Measurements from ENCODE around the gene TUBA1A.
"Not testable (repeated sequence)": the region's sequence is repeated elsewhere in the genome, so short reads cannot be mapped to it uniquely, and the experiment has no call there.

Gene TUBA1A

DNA sequence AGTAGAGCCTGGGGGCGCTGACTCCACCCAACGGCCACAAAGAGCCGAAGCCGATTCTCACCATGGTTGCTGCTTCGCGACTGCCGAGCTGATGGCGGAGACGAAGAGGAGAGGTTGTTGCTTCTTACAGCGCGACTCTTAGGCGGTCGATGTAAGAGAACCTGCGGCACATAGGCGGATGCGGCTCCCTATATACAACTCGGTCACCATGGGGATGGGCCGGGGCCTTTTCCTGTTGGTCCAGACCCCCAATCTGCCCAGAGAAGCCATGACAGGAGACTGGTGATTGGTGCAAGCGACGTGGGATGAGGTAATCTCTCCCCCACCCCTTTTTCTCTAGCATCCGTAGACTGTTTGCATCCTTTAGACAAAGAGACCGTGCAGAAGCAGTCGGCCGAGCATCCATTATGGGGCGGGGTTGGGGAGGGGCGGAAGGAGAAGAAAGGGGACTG is at the start of gene TUBA1A:
Gene TUBA1A (minus strand): TSS at position 165 of the 452 bp plus-strand sequence. CDS start 101 bp downstream, at position 64.
- DNase-seq = peak; percentile 29 to 99 (median 92)

DNA sequence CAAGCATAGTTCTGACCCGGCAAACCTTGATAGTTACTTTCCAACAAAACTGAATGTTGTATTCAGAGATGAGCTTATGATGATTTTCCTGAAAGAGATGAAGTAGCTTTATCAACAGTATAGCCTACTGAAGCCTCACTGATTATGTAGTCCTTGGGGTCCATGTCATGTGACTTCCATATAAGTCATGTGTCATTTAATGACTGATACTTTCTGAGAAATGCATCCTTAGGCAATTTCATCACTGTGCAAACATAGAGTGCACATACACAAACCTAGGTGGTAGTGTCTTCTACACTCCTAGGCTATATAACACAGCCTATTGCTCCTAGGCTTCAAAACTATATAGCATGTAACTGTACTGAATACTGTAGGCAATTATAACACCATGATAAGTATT is 47.5 kb upstream of the TUBA1A start:
- no peak for DNase-seq

DNA sequence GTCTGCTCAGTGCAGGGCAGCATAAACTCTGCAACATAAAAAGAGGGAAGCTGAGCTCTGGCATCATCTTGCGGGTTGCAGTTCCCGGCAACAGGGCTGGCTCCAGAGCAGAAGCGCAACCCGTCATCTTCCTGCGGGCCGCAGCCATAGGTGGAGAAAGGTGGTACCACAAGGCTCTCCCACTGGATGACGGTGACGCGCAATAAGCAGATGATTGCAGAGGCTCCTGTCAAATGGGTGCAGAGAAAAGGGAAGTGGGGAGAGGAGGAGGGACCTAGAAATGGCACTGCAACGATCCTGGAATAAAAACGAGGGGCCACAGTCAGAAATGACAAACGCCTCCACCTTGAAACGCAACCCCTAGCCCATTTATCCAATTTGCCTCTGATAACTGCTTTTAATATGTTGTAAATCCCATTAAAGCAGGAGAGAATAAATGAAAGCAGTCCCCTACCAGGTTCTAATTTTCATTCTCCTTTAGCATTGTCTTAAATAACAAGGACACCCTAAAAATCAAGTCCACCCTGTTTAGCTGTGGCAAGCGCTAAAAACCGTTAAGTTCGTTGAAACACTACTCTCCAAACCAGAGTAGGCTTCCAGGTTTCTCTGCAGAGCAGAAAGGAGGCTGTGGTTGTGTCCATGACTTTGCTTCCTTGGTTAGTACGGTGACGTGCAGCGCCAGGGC is 45.1 kb upstream of the TUBA1A start:
- peak in 11 of 14 donors; percentile 53 to 89 (median 70) for DNase-seq

DNA sequence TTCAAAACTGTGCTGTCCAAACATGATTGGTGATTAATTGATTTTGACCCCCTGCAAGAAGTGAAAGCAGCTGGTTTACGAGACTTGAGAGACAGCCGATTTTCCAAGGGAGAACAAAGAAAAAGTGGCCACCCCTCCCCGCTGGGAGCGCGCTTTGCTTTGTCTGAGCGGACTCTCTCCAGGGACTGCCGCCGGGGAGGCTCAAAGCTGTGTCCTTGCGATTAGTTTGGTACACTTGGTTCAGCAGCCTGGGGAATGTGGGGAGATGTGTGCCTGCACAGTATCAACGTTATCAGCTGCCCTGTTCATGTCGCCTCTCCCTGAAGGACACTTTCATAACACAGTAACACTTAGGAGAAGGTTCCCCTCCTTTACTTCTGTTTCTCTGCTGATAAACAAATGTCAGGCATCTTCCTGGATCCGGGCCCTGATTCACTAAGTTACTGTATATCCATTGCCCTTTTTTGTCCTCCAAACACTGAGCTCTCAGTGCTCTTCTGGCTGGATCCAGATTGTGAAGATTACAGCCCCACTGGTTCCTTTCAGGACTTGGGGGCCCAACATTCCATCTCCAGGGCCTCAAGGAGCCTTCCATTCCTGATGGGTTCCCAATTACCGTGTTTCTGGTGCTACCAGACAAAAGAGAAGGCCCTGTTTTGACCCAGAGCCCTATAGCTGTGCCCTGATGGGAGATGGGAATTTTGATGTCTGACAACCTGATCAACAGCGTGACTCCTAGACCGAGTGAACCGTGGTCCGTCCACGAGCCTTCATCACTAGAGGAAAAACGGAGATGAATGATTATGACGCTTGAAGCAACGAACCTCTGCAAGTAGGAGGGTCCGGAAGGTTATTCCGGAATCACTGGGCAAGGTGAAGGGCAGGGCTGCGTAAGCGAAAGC is 44.3 kb upstream of the TUBA1A start:
- DNase-seq = peak in 12 of 14 donors; percentile 54 to 81 (median 70)

DNA sequence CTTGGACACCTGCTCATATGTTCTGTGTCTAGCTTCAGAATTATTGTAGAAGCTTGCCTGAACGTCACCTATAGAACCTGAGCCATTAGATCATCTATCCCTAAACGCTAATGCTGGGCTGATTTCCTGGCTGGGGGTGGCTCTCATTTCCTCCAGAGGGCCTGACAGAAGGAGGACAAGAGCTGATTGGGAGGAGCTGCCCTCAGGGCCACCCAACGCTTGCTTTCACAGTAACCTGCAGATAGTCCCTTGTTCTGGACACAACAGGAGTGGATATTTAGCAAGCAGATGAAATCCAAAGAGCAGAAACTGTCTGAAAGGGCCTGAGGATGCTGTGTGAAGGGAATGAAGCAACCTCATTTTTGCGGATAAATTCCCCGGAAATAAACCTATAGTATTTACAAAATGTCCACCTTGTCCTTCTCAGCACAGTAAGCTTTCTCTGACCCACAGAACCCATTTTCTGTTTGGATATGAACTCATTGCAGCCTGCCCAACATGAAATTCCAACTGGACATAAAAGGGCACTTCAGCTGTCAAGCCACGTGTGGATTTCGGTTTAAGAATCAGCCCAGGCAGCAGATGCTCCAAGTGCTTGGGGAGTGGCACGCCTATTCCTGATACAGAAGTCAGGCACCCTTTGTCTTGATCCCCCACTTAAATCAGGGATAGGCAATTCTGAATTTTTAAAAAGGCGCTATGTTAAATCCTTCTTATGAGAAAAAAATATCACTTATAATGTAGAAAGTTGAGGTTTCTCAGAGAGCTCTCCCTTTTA is 43.2 kb upstream of the TUBA1A start:
- DNase-seq = peak in 2 of 14 donors; percentile 23 to 70

DNA sequence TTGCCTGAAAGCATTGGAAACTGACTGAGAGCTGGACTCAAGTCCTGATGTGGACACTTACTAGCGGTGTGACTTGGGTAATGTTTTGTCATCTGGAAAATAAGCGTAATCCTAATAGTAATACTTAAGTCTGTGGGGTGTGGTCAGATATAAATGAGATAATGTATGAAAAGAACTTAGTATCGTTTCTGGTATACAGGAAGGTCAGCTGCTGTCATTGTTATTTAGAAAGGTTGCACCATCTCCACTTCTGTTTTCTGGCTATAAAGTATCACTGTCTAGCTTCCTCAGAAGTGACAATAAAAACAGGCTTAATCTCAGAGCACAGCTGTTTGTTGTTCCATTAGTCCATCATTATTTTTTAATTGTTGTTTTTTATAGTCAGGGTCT is 41.9 kb upstream of the TUBA1A start:
- DNase-seq = no peak

DNA sequence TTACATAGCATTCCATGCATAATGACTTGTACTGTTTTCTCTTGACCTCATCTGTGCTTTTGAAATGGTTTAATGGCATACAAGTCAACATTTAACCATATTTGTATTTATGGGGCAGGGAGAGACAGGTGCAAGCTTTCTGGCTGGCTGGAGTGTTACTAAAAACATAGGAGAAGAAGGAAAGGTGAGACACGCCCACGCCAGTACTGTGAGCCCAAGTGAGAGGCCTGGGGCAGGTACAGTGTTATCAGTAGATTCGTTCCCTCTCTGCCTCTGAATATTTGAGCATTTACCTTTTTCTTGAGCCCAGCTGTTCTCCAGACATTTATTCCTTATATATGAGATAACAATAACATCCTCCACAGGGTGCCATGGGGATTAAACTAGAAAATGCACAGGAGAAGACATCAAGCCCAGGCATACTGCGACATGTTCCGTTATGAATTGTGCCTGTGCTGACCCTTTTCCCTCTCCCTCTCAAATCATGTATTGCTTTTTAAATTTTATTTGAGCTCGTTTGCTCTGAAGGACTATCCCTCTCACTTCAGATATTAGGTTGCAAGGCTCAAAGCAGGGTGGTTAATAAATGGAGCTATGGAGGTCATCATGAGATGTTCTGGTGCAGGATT is 41.4 kb upstream of the TUBA1A start:
- peak in 1 of 14 donors; percentile 50 for DNase-seq

DNA sequence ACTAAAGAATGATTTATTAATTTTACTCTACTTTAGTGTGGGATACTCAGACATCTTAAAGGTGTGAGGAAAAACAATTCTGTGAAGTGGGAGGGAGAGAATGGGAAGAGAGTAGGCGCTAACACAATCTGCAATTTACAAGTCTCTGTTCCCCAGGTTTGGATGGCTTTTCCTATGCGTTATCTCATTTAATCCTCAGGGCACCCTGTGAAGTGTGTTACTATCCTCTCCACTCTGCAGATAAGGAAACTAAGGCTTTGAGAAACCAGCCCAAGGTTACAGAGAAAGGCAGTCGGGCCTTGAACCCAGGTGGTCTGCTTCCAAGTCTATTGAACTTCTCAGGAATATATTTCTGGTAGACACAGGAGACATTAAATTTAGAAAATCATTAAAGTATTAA is 39.8 kb upstream of the TUBA1A start:
- peak in 1 of 14 donors; percentile 33 for DNase-seq

DNA sequence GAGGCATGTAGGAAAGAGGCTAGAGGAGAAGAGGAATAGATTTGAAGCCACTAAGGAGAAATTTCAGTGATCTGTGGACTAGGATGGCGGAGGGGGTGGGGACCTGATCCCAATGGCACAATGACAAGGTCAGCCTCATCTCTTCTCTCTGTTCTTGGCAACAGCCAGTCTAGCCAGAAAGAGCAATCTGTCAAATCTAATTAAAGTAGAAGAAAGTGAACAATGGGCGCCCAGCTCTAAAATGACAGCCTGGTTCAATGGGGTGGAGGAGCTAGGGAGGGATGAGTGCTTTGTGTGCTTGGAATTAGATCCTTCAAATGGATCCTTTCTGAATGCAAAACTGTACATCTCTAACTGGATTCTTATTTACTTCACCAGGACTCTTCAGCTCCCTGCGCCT is 38.8 kb upstream of the TUBA1A start:
- peak in 3 of 14 donors; percentile 12 to 89 (median 24) for DNase-seq

DNA sequence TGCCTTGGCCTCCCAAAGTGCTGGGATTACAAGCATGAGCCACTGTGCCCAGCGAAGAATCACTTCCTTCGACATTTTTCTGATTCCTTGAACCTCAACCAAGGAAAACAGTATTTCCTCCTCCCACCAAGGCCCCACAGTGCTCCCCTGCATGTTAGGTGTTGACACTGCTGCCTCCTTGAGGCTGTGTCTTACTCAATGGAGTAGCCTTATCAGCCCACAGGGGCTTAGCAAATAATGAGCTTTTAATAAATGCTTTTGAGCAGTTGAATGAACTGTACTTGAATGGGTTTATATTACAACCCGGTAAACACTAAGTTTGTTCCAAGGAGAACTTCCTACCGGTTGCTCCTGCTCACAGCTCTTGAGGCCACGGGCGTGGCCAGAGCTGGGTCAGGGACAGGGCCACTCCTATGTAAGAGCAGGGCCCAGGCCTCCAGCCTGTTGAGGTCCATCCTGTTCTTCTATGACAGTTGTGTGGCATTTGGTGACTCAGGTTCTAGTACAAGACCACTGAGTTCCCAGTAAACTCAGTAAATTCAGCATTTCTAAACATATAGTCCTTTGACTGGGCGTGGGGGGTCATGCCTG is 36.8 kb upstream of the TUBA1A start:
- DNase-seq = no peak

DNA sequence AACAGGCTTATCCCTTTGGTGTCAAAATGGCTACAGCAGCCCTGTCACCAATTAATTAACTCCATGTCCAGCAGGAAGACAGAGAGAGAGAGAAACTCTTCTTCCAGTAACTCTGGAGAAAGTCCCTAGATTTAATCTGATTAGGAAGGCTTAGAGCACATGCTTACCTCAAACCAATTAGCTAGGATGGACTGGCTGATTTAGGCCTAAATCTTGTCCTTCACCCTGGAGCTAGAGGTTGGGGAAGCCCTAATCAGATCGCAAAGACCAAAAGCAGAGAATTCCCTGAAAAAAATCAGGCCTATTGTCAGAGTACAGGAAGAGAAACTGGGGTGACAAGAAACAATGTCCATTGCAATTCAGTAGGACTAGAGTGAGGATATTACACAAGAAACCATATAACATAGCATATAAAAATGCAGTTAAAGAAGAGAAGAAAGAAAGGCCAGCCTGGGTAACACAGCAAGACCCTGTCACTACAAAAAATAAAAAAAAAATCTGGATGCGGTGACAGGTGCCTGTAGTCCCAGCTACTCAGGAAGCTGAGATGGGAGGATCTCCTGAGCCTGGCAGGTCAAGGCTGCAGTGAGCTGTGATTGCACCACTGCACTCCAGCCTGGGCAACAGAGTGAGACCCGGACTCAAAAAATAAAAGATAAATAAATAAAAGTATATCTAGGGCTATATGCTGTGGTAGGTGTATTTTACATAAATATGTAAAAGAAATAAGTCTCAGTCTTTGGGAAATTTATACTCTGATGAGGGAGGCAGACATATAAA is 34.9 kb upstream of the TUBA1A start:
- DNase-seq = no peak

DNA sequence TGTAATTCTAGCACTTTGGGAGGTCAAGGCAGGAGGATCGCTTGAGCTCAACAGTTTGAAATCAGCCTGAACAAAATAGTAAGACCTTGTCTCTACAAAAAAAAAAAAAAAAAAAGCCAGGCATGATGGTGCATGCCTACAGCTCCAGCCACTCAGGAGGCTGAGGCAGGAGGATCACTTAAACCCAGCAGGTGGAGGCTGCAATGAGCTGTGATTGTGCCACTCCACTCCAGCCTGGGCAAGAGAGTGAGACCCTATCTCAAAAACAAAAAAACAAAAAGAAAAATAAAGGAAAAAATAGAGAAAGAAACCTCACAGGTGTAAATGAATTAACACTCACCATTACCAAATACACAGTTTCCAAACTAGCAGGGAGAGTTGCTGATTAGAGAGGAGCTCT is 34.2 kb upstream of the TUBA1A start:
- no peak for DNase-seq

DNA sequence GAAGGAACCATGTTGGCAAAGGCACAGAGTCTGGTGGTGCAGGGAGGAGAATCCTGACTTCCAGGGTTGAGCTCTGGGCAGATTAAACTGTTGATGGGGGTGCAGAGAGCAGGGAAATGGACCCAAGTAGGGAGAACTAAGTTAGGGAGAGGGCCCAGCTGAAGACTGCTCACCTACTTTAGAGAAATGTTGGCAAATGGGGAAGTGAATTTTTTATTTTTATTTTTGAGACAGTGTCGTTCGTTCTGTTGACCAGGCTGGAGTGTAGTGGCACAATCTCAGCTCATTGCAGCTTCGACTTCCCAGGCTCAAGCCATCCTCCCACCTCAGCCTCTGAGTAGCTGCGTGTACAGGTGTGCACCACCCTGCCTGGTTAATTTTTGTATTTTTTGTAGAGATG is 32.1 kb upstream of the TUBA1A start:
- DNase-seq = no peak

DNA sequence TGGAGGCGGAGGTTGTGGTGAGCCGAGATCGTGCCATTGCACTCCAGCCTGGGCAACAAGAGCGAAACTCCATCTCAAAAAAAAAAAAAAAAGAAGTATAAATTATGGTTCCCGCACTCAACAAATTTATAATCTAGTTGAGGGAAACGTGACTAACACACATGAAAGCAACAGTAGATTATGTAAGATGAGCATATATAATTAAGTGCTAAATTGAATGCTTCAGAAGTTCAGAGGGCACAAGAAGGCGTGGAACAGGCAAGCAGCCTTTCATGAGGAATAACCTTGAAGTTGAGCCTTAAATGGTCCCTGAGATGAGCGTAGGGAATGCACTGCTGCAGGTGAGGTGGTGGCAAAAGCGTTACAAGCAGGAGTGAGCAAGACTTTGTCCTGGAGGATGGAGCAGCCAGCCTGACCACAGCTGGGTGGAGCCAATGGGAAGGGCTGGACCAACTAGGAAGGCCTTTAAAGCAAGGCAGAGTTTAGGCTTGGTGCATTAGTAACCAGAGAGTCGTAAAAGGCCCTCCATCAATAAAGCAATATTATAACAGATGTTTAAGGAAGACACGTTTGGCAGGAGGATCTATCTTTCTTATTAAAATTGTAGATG is 30.6 kb upstream of the TUBA1A start:
- no peak for DNase-seq

DNA sequence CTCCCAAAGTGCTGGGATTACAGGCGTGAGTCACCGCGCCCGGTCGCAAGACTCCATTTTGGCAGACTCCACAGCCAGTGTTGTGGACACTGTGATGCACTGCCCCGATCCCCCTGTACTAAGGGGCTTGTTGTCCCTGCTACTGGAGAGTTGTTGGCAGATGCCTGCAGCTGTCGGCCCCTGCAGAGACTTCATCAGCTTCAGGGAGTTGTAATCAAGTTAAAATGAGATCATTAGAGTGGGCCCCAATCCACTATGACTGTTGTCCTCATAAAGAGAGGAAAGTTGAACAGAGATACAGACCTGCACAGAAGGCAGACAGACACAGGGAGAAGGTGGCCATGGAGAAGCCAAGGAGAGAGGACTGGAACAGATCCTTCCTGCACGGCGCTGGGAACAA is 23.7 kb upstream of the TUBA1A start:
- no peak for DNase-seq

DNA sequence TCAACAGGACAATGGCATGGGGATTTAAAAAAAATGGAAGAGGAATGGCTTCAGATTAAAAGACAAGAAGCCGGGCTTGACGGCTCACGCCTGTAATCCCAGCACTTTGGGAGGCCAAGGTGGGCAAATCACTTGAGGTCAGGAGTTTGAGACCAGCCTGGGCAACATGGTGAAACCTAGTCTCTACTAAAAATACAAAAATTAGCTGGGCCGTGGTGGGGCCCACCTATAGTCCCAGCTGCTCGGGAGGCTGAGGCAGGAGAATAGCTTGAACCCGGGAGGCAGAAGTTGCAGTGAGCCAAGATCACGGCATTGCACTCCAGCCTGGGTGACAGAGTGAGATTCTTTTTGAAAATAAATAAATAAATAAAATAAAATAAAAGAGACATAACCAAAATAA is 21.8 kb upstream of the TUBA1A start:
- not testable (repeated sequence) for DNase-seq

DNA sequence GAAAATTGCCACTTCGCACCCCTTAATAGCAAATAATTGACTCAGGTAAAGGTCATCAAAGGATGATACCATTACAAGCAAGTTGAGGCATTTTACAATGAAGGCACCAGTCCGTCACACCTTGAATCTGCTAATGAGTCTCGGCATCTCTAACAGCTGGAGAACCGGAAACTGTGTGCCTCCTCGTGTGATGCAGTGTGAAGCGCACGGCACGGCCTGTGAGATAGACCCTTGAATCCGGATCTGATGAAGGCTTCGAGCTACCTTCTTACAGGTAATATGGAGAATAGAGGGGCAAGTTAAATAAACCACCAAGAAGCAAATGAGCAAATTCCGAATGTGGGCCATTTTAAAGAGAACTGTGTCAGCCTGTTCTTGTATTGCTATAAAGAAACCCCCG is 19.8 kb upstream of the TUBA1A start:
- DNase-seq = no peak

DNA sequence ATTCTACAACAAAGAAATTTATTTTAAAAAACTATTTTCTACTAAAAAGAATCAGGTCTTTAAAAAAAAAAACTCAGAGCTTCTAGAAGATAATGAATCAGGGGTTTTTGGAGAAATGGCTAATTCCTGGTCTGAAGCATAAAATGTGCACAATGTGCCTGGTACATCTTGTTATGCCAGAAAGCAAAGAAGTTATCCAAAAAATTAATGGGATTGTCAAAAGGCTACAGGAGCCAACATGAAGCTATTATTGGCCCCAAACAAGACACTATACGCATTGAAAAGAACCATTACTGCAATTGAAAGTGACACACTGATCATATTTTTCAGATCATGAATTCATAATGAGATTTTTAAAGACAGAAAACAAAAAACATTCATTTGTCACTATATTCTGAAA is 19.3 kb upstream of the TUBA1A start:
- DNase-seq = peak in 1 of 14 donors; percentile 81

DNA sequence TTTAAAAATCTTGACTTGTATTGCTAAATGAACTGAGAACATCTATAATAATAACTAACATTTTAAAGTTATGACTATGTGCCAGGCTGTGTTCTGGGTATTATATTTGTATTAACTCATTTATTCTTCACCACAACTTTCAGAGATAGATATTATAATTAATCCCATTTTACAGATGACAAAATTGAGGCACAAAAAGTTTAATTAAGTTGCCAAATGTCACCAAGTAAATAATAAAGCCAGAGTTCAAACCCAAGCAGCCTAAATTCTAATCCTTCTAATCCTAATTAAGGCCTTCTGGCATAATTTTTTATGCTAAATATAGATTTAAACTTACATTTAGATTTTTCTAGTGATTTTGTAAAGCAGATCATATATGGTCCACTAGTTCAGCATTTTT is 17.5 kb upstream of the TUBA1A start:
- no peak for DNase-seq

DNA sequence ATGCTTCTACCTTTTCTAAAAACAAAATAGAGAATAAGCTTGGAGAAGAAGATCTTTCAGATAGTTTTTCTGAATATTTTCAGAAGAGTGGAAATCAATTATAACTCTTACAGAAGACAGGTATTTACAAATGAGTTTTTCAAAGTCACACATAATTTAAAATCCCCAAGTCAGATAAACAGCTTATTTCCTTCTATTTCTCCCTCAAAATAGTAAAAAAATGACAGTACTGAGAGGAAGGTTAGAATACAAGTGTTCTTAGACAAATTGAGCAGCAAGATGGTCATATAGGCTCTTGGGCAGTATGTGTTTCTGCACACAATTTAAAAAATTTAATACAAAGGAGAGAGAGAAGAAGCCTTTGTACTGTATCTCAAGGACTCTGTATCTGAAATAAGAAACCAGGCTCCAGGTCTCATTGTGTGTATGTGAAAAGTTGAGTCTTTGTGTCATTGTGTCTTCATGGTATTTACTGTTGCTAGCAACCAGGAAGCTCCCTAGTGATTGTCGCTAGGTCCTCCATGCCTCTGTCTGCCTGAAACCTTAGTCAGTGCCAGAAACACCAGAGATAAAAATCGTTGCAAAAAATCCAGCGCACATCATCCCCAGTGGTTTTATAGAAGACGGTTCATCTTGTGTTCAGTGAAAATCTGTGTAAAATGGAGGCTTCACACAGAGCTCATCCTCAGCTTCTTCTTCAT is 12.9 kb upstream of the TUBA1A start:
- DNase-seq = peak in 1 of 14 donors; percentile 41
